HG03196 (cell line): Measurements from ENCODE around the gene ZNF337.
"Not testable (repeated sequence)": the region's sequence is repeated elsewhere in the genome, so short reads cannot be mapped to it uniquely, and the experiment has no call there.

Source experiments
- ATAC-seq: cut with Tn5 transposase; IDR thresholded peaks from one replicate; pipeline ENCODE4 v1.9.1; 2021; ENCODE audit not compliant: unreplicated experiment

The ZNF337 gene

GRCh38 chr20:25696371-25697131, at the start of gene ZNF337:
Gene ZNF337 (minus strand): TSS chr20:25696853. CDS start chr20:25686417, 10,436 bp downstream.
- peak; percentile 96 for ATAC-seq

GRCh38 chr20:25745738-25746137, 49.1 kb upstream of the ZNF337 start:
- ATAC-seq = no peak

- ATAC-seq = no peak
Measured at GRCh38 chr20:25745100-25745499, 48.4 kb upstream of the ZNF337 start.

GRCh38 chr20:25744261-25744660, 47.6 kb upstream of the ZNF337 start:
- ATAC-seq = no peak

- no peak for ATAC-seq
Measured at GRCh38 chr20:25741088-25741487, 44.4 kb upstream of the ZNF337 start.

- ATAC-seq = no peak
Measured at GRCh38 chr20:25739615-25740320, 43.1 kb upstream of the ZNF337 start.

- no peak for ATAC-seq
Measured at GRCh38 chr20:25738198-25738597, 41.5 kb upstream of the ZNF337 start.

GRCh38 chr20:25733903-25734302, 37.2 kb upstream of the ZNF337 start:
- ATAC-seq = no peak

GRCh38 chr20:25730862-25731261, 34.2 kb upstream of the ZNF337 start:
- no peak for ATAC-seq

- no peak for ATAC-seq
Measured at GRCh38 chr20:25726357-25726756, 29.7 kb upstream of the ZNF337 start.

GRCh38 chr20:25725639-25726038, 29.0 kb upstream of the ZNF337 start:
- ATAC-seq = no peak

- ATAC-seq = no peak
Measured at GRCh38 chr20:25723975-25724374, 27.3 kb upstream of the ZNF337 start.

GRCh38 chr20:25720285-25720684, 23.6 kb upstream of the ZNF337 start:
- no peak for ATAC-seq

GRCh38 chr20:25718896-25719809, 22.5 kb upstream of the ZNF337 start:
- not testable (repeated sequence) for ATAC-seq

GRCh38 chr20:25707695-25708094, 11.0 kb upstream of the ZNF337 start:
- no peak for ATAC-seq

GRCh38 chr20:25706793-25707192, 10.1 kb upstream of the ZNF337 start:
- ATAC-seq = no peak

GRCh38 chr20:25705830-25706351, 9.2 kb upstream of the ZNF337 start:
- ATAC-seq = no peak

GRCh38 chr20:25704303-25704702, 7.7 kb upstream of the ZNF337 start:
- ATAC-seq = not testable (repeated sequence)

- not testable (repeated sequence) for ATAC-seq
Measured at GRCh38 chr20:25700835-25701234, 4.2 kb upstream of the ZNF337 start.

- ATAC-seq = no peak
Measured at GRCh38 chr20:25699914-25700313, 3.3 kb upstream of the ZNF337 start.

GRCh38 chr20:25697132-25697446, 436 bp upstream of the ZNF337 start:
- no peak for ATAC-seq
